H1 (cell line): ENCODE data around the gene KLHDC7B. TPM values are rescaled to one million over a fixed set of nuclear protein-coding genes. Genes with fewer than 3 reads are reported as not detected.
A peak's percentile ranks its signal among the peaks of the same experiment; 100 is the strongest.

Experiments
- CTCF ChIA-PET: fragments of 300-600 bp; sonication (Branson Sonifier 250); formaldehyde crosslinking; loops from one replicate; lab custom pipeline; 2021; ENCODE audit not compliant: partially characterized antibody; lab: Charles Lee
- POLR2A ChIA-PET: fragments of 300-600 bp; sonication (Branson Sonifier 250); formaldehyde crosslinking; loops from one replicate; lab custom pipeline; 2021; ENCODE audit warnings: inconsistent platforms; ENCODE audit not compliant: partially characterized antibody; lab: Charles Lee
- DNase-seq, 2 experiments: peaks; one replicate each; pipeline versions ENCODE4 v3.0.0 to v3.0.0-alpha.2; 2010 to 2022; ENCODE audit warnings: low spot score in 2 of 2, low read depth in 1 of 2, mixed read lengths in 1 of 2
- FAIRE-seq: peaks from 2 replicates; lab custom pipeline; 2011; peaks lifted over from hg19 to GRCh38; lab: Jason Lieb, UNC
- H2AFZ ChIP-seq: 2 replicates; pipeline ENCODE4 v1.8.1; 2012; ENCODE audit warnings: low read length, inconsistent platforms
- H2AK5ac ChIP-seq: 2 replicates; pipeline ENCODE4 v1.6.1; 2013; ENCODE audit warnings: low read depth, low read length
- H2BK120ac ChIP-seq: replicated peaks from 2 replicates; pipeline ENCODE3; 2013; ENCODE audit warnings: low read depth, low read length, inconsistent platforms
- H2BK12ac ChIP-seq: 2 replicates; pipeline ENCODE4 v1.6.1; 2013; ENCODE audit warnings: low read depth, low read length
- H2BK15ac ChIP-seq: 2 replicates; pipeline ENCODE4 v1.6.1; 2013; ENCODE audit warnings: low read length
- H2BK20ac ChIP-seq: 2 replicates; pipeline ENCODE4 v1.6.1; 2013; ENCODE audit warnings: low read length
- H2BK5ac ChIP-seq: 2 replicates; pipeline ENCODE4 v1.6.1; 2013; ENCODE audit warnings: low read depth, low read length
- H3K14ac ChIP-seq: 2 replicates; pipeline ENCODE4 v1.6.1; 2013; ENCODE audit warnings: inconsistent platforms; ENCODE audit not compliant: insufficient read length
- H3K18ac ChIP-seq: 2 replicates; pipeline ENCODE4 v1.6.1; 2013; ENCODE audit warnings: low read length; ENCODE audit errors: extremely low read depth
- H3K23ac ChIP-seq: 2 replicates; pipeline ENCODE4 v1.6.1; 2013; ENCODE audit warnings: inconsistent platforms; ENCODE audit not compliant: insufficient read length
- H3K23me2 ChIP-seq: 2 replicates; pipeline ENCODE4 v1.6.1; 2013; ENCODE audit warnings: low read depth, low read length
- H3K27ac ChIP-seq: 2 replicates; pipeline ENCODE4 v1.6.1; 2011; ENCODE audit warnings: low read depth, low read length, inconsistent platforms
- H3K27me3 ChIP-seq, 4 experiments: replicated peaks in 1 of 4; 1 replicate in 1 of 4; 2 replicates in 3 of 4; pipeline versions ENCODE4 v1.6.1 to v1.8.1; 2011 to 2013; ENCODE audit warnings: low read length in 3 of 4, mild to moderate bottlenecking in 3 of 4, inconsistent platforms in 2 of 4, mixed read lengths in 2 of 4, moderate library complexity in 1 of 4; ENCODE audit not compliant: control insufficient read depth in 3 of 4, insufficient read depth in 3 of 4; ENCODE audit errors: extremely low read depth in 1 of 4
- H3K36me3 ChIP-seq, 4 experiments: 2 replicates each; pipeline versions ENCODE4 v1.6.1 to v1.8.1; 2011 to 2013; ENCODE audit warnings: mild to moderate bottlenecking in 4 of 4, low read length in 3 of 4, moderate library complexity in 2 of 4, control low read depth in 1 of 4, inconsistent platforms in 1 of 4; ENCODE audit not compliant: insufficient read depth in 4 of 4, control insufficient read depth in 2 of 4
- H3K4ac ChIP-seq: replicated peaks from 2 replicates; pipeline ENCODE3; 2013; ENCODE audit warnings: low read length, low read depth, mixed read lengths, inconsistent platforms; ENCODE audit not compliant: insufficient read length
- H3K4me1 ChIP-seq, 4 experiments: replicated peaks in 1 of 4; 1 replicate in 1 of 4; 2 replicates in 3 of 4; pipeline versions ENCODE4 v1.6.1 to v1.8.1; 2011 to 2013; ENCODE audit warnings: low read length in 3 of 4, inconsistent platforms in 2 of 4, mixed read lengths in 1 of 4; ENCODE audit not compliant: insufficient read depth in 4 of 4, control insufficient read depth in 3 of 4
- H3K4me2 ChIP-seq, 2 experiments: 2 replicates each; pipeline versions ENCODE4 v1.6.1 to v1.8.1; 2011 to 2013; ENCODE audit warnings: low read depth in 2 of 2, low read length in 2 of 2, control low read depth in 1 of 2, inconsistent platforms in 1 of 2, mild to moderate bottlenecking in 1 of 2; ENCODE audit not compliant: insufficient read depth in 1 of 2
- H3K4me3 ChIP-seq, 4 experiments: fragments of 200-600, 300-600 bp in 1 of 4; sonication (generic), shearing (Covaris generic), sonication (Bioruptor Twin) in 1 of 4; 2 replicates each; pipeline versions ENCODE4 v1.5.1 to v1.8.1; 2011 to 2016; ENCODE audit warnings: low read length in 4 of 4, low read depth in 3 of 4, control low read depth in 2 of 4, inconsistent platforms in 2 of 4, mild to moderate bottlenecking in 2 of 4, mixed read lengths in 1 of 4, moderate library complexity in 1 of 4; ENCODE audit not compliant: insufficient read depth in 2 of 4; ENCODE audit errors: extremely low read depth in 1 of 4
- H3K56ac ChIP-seq: replicated peaks from 2 replicates; pipeline ENCODE3; 2013; ENCODE audit warnings: low read depth, mild to moderate bottlenecking, mixed read lengths, low read length, inconsistent platforms; ENCODE audit not compliant: insufficient read length
- H3K79me1 ChIP-seq: 2 replicates; pipeline ENCODE4 v1.6.1; 2013; ENCODE audit warnings: low read depth, low read length, control low read depth
- H3K79me2 ChIP-seq, 2 experiments: 2 replicates each; pipeline versions ENCODE4 v1.6.1 to v1.8.1; 2012 to 2013; ENCODE audit warnings: low read length in 2 of 2, mild to moderate bottlenecking in 2 of 2, inconsistent platforms in 1 of 2; ENCODE audit not compliant: insufficient read depth in 2 of 2, control insufficient read depth in 1 of 2
- H3K9ac ChIP-seq, 4 experiments: replicated peaks in 1 of 4; 1 replicate in 1 of 4; 2 replicates in 3 of 4; pipeline versions ENCODE4 v1.6.1 to v1.8.1; 2011 to 2013; ENCODE audit warnings: low read depth in 3 of 4, low read length in 3 of 4, control low read depth in 2 of 4, mild to moderate bottlenecking in 2 of 4, moderate library complexity in 2 of 4, inconsistent platforms in 1 of 4; ENCODE audit errors: extremely low read depth in 1 of 4
- H3K9me3 ChIP-seq, 2 experiments: 2 replicates each; pipeline versions ENCODE4 v1.6.1 to v1.8.1; 2012 to 2013; ENCODE audit warnings: mild to moderate bottlenecking in 2 of 2, moderate library complexity in 2 of 2, control low read depth in 1 of 2, inconsistent platforms in 1 of 2, low read depth in 1 of 2, low read length in 1 of 2, mixed read lengths in 1 of 2; ENCODE audit not compliant: insufficient read depth in 2 of 2
- H4K20me1 ChIP-seq, 2 experiments: replicated peaks in 1 of 2; 2 replicates each; pipeline versions ENCODE3 to v1.8.1; 2011 to 2013; ENCODE audit warnings: inconsistent platforms in 2 of 2, low read length in 2 of 2, mild to moderate bottlenecking in 1 of 2; ENCODE audit not compliant: insufficient read depth in 2 of 2, control insufficient read depth in 1 of 2
- H4K5ac ChIP-seq: 2 replicates; pipeline ENCODE4 v1.6.1; 2013; ENCODE audit warnings: low read length, low read depth, mixed read lengths, inconsistent platforms; ENCODE audit not compliant: insufficient read length
- H4K8ac ChIP-seq: 2 replicates; pipeline ENCODE4 v1.8.0; 2013; ENCODE audit warnings: mild to moderate bottlenecking, moderate library complexity, low read length, inconsistent platforms; ENCODE audit not compliant: insufficient read depth; ENCODE audit errors: extremely low read depth
- H4K91ac ChIP-seq: replicated peaks from 2 replicates; pipeline ENCODE3; 2013; ENCODE audit warnings: low read length, mixed read lengths, inconsistent platforms; ENCODE audit not compliant: insufficient read length
- ATF3 ChIP-seq: IDR thresholded peaks from 2 replicates; pipeline ENCODE4 v1.6.1; 2011; ENCODE audit warnings: low read depth, mild to moderate bottlenecking, low read length; ENCODE audit not compliant: insufficient read depth
- BCL11A ChIP-seq, 2 experiments: IDR thresholded peaks; one replicate each; pipeline ENCODE4 v1.6.1; 2011; ENCODE audit warnings: low read depth in 2 of 2, low read length in 2 of 2, mild to moderate bottlenecking in 2 of 2
- CBX5 ChIP-seq: fragments of 300-800, 300-1000 bp; sonication (generic); IDR thresholded peaks from 2 replicates; pipeline ENCODE4 v1.7.1; 2016; ENCODE audit warnings: antibody characterized with exemption, low read length, low read depth
- HDAC6 ChIP-seq: IDR thresholded peaks from one replicate; pipeline ENCODE4 v1.7.1; 2012; ENCODE audit warnings: low read depth, mild to moderate bottlenecking, inconsistent platforms, low read length, moderate library complexity
- JUN ChIP-seq: IDR thresholded peaks from 2 replicates; pipeline ENCODE4 v1.6.1; 2011; ENCODE audit warnings: low read depth, mild to moderate bottlenecking, improper control_type of control experiment, low read length
- SIRT6 ChIP-seq: IDR thresholded peaks from one replicate; pipeline ENCODE4 v1.7.1; 2012; ENCODE audit warnings: low read length, inconsistent platforms
- SP4 ChIP-seq: IDR thresholded peaks from 2 replicates; pipeline ENCODE4 v1.6.1; 2012; ENCODE audit warnings: low read length, inconsistent platforms
- SUZ12 ChIP-seq: fragments of 200-600 bp; sonication (generic); IDR thresholded peaks from 2 replicates; pipeline ENCODE4 v1.6.1; 2012; ENCODE audit warnings: mild to moderate bottlenecking, inconsistent platforms, low read length, moderate library complexity, mixed read lengths
- ZNF274 ChIP-seq: IDR thresholded peaks from 2 replicates; pipeline ENCODE4 v1.7.0; 2012; ENCODE audit warnings: low read length, borderline replicate concordance; ENCODE audit errors: extremely low read depth
- WGBS, 2 experiments: shearing (Covaris generic) in 1 of 2; methylation state at CpG; one replicate each; pipeline versions ENCODE4 v1.1.6 to v1.1.7; 2013 to 2015; ENCODE audit warnings: low lambda C conversion rate in 2 of 2, mixed read lengths in 2 of 2, inconsistent platforms in 1 of 2, low coverage in 1 of 2, missing lambda C conversion rate in 1 of 2; ENCODE audit not compliant: insufficient replicate concordance in 2 of 2, insufficient coverage in 1 of 2, insufficient read length in 1 of 2; ENCODE audit errors: extremely low coverage in 1 of 2, missing lambda C conversion rate in 1 of 2; 5-methylcytosine and 5-hydroxymethylcytosine counted together
- polyA plus RNA-seq, 7 experiments: library from polyadenylated mRNA; depleted of rRNA in 3 of 7; stranded (reverse) in 5 of 7; unstranded in 2 of 7; fragments of >200 nt in 5 of 7; fragments of 200-250 nt in 2 of 7; gene quantifications; 1 replicate in 5 of 7; 2 replicates in 1 of 7; 4 replicates in 1 of 7; pipeline versions ENCODE4 v1.2.1 to v1.2.3, GENCODE V29; 2011 to 2013; ENCODE audit warnings: missing spikeins in 2 of 7, mixed read lengths in 2 of 7
- total RNA-seq: library from RNA; stranded (reverse); fragmentation: NEBNext Ultra II Directional; extraction: Animal tissue kit (Norgen Biotek cat#: 25700); gene quantifications from 2 replicates; pipeline ENCODE4 v1.2.1, GENCODE V29; 2021

The KLHDC7B gene
- total and polyA plus RNA-seq, 2 of the 8 experiments (the other 6 are each of a cell fraction or from before 2014, with no cell fraction given): not detected

DNA sequence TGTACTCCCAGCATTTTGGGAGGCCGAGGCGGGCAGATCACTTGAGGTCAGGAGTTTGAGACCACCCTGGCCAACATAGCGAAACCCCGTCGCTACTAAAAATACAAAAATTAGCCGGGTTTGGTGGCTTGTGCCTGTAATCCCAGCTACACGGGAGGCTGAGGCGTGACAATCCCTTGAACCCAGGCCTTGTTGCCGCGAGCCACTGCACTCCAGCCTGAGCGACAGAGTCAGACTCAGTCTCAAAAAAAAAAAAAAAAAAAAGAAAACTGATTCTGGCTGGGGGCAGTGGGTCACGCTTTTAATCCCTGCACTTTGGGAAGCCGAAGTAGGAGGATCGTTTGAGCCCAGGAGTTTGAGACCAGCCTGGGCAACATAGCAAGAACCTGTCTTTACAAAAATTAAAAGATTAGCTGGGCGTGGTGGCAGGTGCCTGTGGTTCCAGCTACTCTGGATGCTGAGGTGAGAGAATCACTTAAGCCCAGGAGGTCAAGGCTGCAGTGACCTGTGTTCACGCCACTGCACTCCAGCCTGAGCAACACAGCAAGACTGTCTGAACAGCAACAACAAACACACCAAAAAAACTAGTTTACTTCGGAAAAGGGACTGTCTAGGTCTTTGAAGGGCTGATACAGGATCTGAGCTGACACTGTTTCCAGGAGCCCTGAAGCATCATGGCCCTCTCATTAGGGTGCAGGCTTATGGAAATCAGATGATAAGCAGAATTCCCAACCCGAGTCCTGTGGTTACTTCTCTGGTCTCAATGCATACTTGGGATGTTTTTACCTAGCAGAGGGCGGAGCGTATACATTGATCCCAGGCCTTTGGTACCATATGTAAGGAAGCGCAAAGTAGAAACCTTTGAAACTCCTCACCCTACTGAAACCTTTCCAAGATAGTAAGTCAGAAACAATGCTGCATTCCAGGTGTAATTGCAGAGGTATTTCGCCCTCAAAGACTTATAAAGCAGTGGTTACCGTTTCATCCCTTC lies 38.7 kb downstream of the KLHDC7B start:
- H2AK5ac ChIP-seq: no peak overlapping the region; the same call in 1 of the 2 replicates
- H3K4ac ChIP-seq: no peak overlapping the region
- peaks cover 7% of the 10 kb centered on the region; the same call in 1 of the 2 replicates for H3K79me1 ChIP-seq
- no peak for DNase-seq
- H3K79me2 ChIP-seq: peaks cover 0 to 7% of the 10 kb centered on the region in 2 experiments; a peak in 1 of 4 replicates
- no peak overlapping the region for H2BK15ac ChIP-seq
- H2BK5ac ChIP-seq: no peak overlapping the region
- WGBS, 2 experiments: 90% methylated on average over 23 of the region's 23 CpGs; no CpG with 5 or more reads in 1 of the 2 experiments
- H3K27me3 ChIP-seq: no peaks in the 10 kb centered on the region
- peaks cover 4 to 15% (median 7%) of the 10 kb centered on the region in 4 experiments for H3K4me1 ChIP-seq
- H3K36me3 ChIP-seq: peaks cover 0 to 9% (median 4%) of the 10 kb centered on the region in 4 experiments; a peak in 5 of 8 replicates
- H3K18ac ChIP-seq: no peak overlapping the region
- no peak overlapping the region for H3K27ac ChIP-seq
- FAIRE-seq: no peak
- no peak overlapping the region for H3K14ac ChIP-seq
- peak overlapping the region in 1 of 2 experiments; percentile 96; a peak in 1 of 4 replicates for H3K4me2 ChIP-seq
- ChIA-PET CTCF (interaction anchor here (0.7 to 4.0 kb wide), 7 partner anchors 10 to 135 kb away, joined by 3 to 19 read pairs (median 3); no protein-coding TSS in a partner anchor), POLR2A (interaction anchor here (0.6 to 1.3 kb wide), 2 partner anchors 53 to 59 kb away, joined by 3 to 4 read pairs; partner anchors contain the start of gene SCO2)
- H4K8ac ChIP-seq: no peak overlapping the region
- no peaks in the 10 kb centered on the region for H3K9me3 ChIP-seq
- no peak overlapping the region for H2AFZ ChIP-seq
- H4K5ac ChIP-seq: no peak overlapping the region
- H3K4me3 ChIP-seq: no peak overlapping the region
- no peak overlapping the region for H3K9ac ChIP-seq
- H2BK12ac ChIP-seq: no peak overlapping the region
- H3K23me2 ChIP-seq: peaks cover 10% of the 10 kb centered on the region; the same call in 1 of the 2 replicates
- H4K20me1 ChIP-seq: peaks cover 0 to 1% of the 10 kb centered on the region in 2 experiments
- H2BK120ac ChIP-seq: no peak overlapping the region
- H3K56ac ChIP-seq: no peak overlapping the region
- no peak overlapping the region for H4K91ac ChIP-seq
- H2BK20ac ChIP-seq: no peak overlapping the region
- no peak overlapping the region for H3K23ac ChIP-seq
- TF ChIP-seq HDAC6 (no peak), CBX5 (no peak), SUZ12 (no peak), BCL11A (IDR thresholded peaks at IDR 0.05; ENCODE audit: low read depth in 2 of 2, low read length in 2 of 2) (no peak), JUN (no peak), ZNF274 (no peak), SIRT6 (no peak), ATF3 (no peak), SP4 (no peak)
